Tibial nerve (tissue), 4 donors: ENCODE results near the gene MARCKSL1.

ENCODE experiments used
- EP300 ChIP-seq, 2 donors: sonication (generic); formaldehyde crosslinking; IDR thresholded peaks; one replicate each; pipeline ENCODE4 v1.6.1; 2017; ENCODE audit warnings: antibody characterized with exemption in 2 of 2, mild to moderate bottlenecking in 1 of 2
- POLR2A ChIP-seq, 2 donors: fragments of 450-650 bp; IDR thresholded peaks; one replicate each; pipeline ENCODE4 v1.6.1; 2017; ENCODE audit warnings: antibody characterized with exemption in 2 of 2, mild to moderate bottlenecking in 2 of 2, moderate library complexity in 2 of 2
- TF ChIP-seq, protein P1 (sequence below), 5 experiments: fragments of 200-600 bp in 3 of 5; fragments of 450-650 bp in 2 of 5; sonication (generic) in 3 of 5; IDR thresholded peaks; one replicate each; pipeline ENCODE4 v1.5.1; 2016 to 2019; ENCODE audit warnings: antibody characterized with exemption in 5 of 5, mild to moderate bottlenecking in 3 of 5, moderate library complexity in 2 of 5

DNA sequence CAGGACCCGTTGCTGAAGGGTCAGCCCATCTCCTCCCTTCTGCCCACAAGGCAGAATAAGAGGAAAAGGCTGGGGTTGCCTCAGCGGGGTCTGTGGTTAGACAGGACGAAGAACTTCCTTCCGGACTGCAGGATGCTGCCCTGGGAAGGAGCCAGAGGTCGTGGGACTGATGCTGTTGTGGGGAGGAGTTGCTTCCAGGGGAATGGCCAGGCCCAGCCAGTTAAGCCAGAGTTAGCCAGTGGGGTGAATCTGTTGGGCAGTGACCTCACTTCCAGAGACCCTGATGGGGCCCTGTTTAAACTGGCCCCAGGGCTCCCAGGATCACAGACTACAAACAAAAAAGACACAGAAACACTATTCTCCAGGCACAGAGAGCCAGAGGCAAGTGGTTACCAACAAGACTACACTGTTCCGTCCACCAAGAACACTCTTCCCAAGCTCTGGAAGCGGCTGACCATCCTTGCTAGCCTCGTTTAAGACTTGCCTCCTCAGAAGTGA is 13.2 kb upstream of the MARCKSL1 start:
- TF ChIP-seq POLR2A (IDR thresholded peaks at IDR 0.05) (no peak), EP300 (IDR thresholded peaks at IDR 0.05) (no peak)
- TF ChIP-seq, protein P1, sequence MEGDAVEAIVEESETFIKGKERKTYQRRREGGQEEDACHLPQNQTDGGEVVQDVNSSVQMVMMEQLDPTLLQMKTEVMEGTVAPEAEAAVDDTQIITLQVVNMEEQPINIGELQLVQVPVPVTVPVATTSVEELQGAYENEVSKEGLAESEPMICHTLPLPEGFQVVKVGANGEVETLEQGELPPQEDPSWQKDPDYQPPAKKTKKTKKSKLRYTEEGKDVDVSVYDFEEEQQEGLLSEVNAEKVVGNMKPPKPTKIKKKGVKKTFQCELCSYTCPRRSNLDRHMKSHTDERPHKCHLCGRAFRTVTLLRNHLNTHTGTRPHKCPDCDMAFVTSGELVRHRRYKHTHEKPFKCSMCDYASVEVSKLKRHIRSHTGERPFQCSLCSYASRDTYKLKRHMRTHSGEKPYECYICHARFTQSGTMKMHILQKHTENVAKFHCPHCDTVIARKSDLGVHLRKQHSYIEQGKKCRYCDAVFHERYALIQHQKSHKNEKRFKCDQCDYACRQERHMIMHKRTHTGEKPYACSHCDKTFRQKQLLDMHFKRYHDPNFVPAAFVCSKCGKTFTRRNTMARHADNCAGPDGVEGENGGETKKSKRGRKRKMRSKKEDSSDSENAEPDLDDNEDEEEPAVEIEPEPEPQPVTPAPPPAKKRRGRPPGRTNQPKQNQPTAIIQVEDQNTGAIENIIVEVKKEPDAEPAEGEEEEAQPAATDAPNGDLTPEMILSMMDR (IDR thresholded peaks at IDR 0.05) = no peak
